ENCODE measurements around the gene ANKRD28. TPM values are rescaled to one million over a fixed set of nuclear protein-coding genes. Genes with fewer than 3 reads are reported as not detected.

The ANKRD28 gene
- total RNA-seq, 2 experiments from 2014 or later, result 52.9 to 59.9 TPM

DNA sequence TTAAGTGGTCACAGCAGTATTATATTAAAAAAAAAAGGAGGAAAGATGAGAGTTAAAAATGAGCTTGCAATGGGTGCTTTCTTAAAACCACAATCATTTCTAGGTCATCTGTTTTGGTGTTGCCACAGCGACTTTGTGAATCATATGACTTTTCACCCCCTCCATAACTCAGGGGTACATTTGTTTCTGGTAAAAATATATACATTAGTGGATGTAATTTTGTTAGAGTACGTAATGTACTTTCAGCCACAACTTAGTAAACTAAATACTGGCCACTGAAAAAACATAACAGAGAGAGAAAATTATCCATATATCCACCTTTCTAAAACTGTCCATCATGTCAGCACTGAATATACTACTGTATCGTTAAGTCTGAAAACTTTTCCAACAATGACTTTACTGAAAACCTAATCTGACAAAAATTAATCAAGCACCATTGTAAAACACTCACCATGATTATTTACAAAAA, 3.4 kb downstream of the ANKRD28 start:
- no peak overlapping the region for H3K27ac ChIP-seq (ENCODE audit: low read depth, low read length, poor library complexity, severe bottlenecking)
- peaks cover 37% of the 10 kb centered on the region for H3K4me1 ChIP-seq (ENCODE audit: insufficient read depth, low read length, poor library complexity, severe bottlenecking)
- intact Hi-C loops (cut with micrococcal nuclease; ENCODE audit: unreplicated experiment), result no loop called here
- ChIA-PET CTCF (ENCODE audit: unreplicated experiment) (no interaction called here), POLR2A (interaction anchor here (1.9 kb wide), 1 partner anchor 14 kb away, joined by 7 read pairs; no protein-coding TSS in a partner anchor)
- peaks cover 44% of the 10 kb centered on the region for H3K36me3 ChIP-seq (ENCODE audit: insufficient read depth, low read length)
- H4K20me1 ChIP-seq (ENCODE audit: insufficient read depth, low read length), result no peaks in the 10 kb centered on the region; the same call in 1 of the 2 replicates
- peaks cover 15% of the 10 kb centered on the region; the same call in 1 of the 2 replicates for H3K9me3 ChIP-seq (ENCODE audit: low read length)
- H2AFZ ChIP-seq (ENCODE audit: low read length), result no peak overlapping the region
- no TSS peak for BruUV-seq (replicated peaks)
- TF ChIP-seq, protein P1, sequence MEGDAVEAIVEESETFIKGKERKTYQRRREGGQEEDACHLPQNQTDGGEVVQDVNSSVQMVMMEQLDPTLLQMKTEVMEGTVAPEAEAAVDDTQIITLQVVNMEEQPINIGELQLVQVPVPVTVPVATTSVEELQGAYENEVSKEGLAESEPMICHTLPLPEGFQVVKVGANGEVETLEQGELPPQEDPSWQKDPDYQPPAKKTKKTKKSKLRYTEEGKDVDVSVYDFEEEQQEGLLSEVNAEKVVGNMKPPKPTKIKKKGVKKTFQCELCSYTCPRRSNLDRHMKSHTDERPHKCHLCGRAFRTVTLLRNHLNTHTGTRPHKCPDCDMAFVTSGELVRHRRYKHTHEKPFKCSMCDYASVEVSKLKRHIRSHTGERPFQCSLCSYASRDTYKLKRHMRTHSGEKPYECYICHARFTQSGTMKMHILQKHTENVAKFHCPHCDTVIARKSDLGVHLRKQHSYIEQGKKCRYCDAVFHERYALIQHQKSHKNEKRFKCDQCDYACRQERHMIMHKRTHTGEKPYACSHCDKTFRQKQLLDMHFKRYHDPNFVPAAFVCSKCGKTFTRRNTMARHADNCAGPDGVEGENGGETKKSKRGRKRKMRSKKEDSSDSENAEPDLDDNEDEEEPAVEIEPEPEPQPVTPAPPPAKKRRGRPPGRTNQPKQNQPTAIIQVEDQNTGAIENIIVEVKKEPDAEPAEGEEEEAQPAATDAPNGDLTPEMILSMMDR (conservative IDR thresholded peaks at IDR 0.05; ENCODE audit: low read length), result no peak
- TF ChIP-seq EZH2phosphoT487 (IDR thresholded peaks at IDR 0.05; ENCODE audit: borderline replicate concordance, low read depth, low read length), result no peak
- peaks cover 48% of the 10 kb centered on the region for H3K79me2 ChIP-seq (ENCODE audit: insufficient read depth, low read depth, low read length)
- no peaks in the 10 kb centered on the region for H3K9me2 ChIP-seq (ENCODE audit: insufficient read depth, low read length)
- H3K4me3 ChIP-seq (ENCODE audit: low read depth, low read length, poor library complexity, severe bottlenecking), result no peak overlapping the region
- no peak for DNase-seq (ENCODE audit: low spot score)
- no peak overlapping the region for H3K4me2 ChIP-seq (ENCODE audit: low read length)

DNA sequence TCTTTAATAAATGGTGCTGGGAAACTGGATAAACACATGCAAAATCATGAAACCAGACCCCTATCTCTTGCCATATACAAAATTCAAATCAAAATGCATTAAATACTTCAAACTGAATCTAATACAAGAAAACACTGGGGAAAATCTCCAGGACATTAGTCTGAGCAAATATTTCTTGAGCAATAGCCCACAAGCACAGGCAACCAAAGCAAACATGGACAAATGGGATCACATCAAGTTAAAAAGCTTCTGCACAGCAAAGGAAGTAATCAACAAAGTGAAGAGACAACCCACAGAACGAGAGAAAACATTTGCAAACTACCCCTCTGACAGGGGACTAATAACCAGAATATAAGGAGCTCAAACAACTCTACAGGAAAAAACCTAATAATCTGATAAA, 6.3 kb downstream of the ANKRD28 start:
- no peak overlapping the region for H2AFZ ChIP-seq (ENCODE audit: low read length)
- H4K20me1 ChIP-seq (ENCODE audit: insufficient read depth, low read length), result no peaks in the 10 kb centered on the region
- H3K4me1 ChIP-seq (ENCODE audit: insufficient read depth, low read length, poor library complexity, severe bottlenecking), result peaks cover 11% of the 10 kb centered on the region
- H3K36me3 ChIP-seq (ENCODE audit: insufficient read depth, low read length), result peaks cover 44% of the 10 kb centered on the region
- no peak overlapping the region for H3K4me2 ChIP-seq (ENCODE audit: low read length)
- ChIA-PET POLR2A (interaction anchor here (0.6 kb wide), 2 partner anchors 366 to 986 kb away, joined by 3 to 4 read pairs; no protein-coding TSS in a partner anchor), CTCF (ENCODE audit: unreplicated experiment) (no interaction called here)
- no peak for DNase-seq (ENCODE audit: low spot score)
- H3K9me2 ChIP-seq (ENCODE audit: insufficient read depth, low read length), result no peaks in the 10 kb centered on the region
- TF ChIP-seq, protein P1 (conservative IDR thresholded peaks at IDR 0.05; ENCODE audit: low read length), result no peak
- TF ChIP-seq EZH2phosphoT487 (IDR thresholded peaks at IDR 0.05; ENCODE audit: borderline replicate concordance, low read depth, low read length), result no peak
- no peak overlapping the region for H3K4me3 ChIP-seq (ENCODE audit: low read depth, low read length, poor library complexity, severe bottlenecking)
- H3K9me3 ChIP-seq (ENCODE audit: low read length), result peaks cover 15% of the 10 kb centered on the region; the same call in 1 of the 2 replicates
- no peak overlapping the region for H3K27ac ChIP-seq (ENCODE audit: low read depth, low read length, poor library complexity, severe bottlenecking)
- peaks cover 23% of the 10 kb centered on the region; the same call in 1 of the 2 replicates for H3K79me2 ChIP-seq (ENCODE audit: insufficient read depth, low read depth, low read length)
- intact Hi-C loops (cut with micrococcal nuclease; ENCODE audit: unreplicated experiment), result no loop called here
- BruUV-seq (replicated peaks), result no TSS peak

DNA sequence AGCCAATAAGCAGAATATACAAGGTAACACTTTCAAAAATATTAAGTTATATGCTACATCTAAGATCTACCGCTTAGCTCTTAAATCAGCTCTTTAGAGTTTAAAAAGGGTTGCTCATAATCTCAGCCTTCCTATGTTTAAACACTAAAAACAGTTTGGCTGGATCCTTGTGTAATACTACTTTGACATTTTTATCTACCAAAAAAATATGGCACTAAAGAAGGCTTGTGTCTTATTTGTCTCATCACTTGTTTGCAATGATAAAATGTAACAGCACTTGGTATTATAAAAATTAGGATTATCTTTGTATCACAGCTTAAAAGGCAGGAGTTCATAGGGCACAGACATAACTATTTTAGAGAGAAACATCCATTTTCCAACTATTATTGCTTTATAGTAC, 9.8 kb downstream of the ANKRD28 start:
- CTCF ChIA-PET (ENCODE audit: unreplicated experiment), result no interaction called here

More for the DNA sequence above, 9.8 kb downstream of the ANKRD28 start:
- DNase-seq (ENCODE audit: low spot score), result no peak
- TF ChIP-seq, protein P1 (conservative IDR thresholded peaks at IDR 0.05; ENCODE audit: low read length), result no peak
- no peak for TF ChIP-seq EZH2phosphoT487 (IDR thresholded peaks at IDR 0.05; ENCODE audit: borderline replicate concordance, low read depth, low read length)
- intact Hi-C loops (cut with micrococcal nuclease; ENCODE audit: unreplicated experiment), result no loop called here
- Histone ChIP-seq H3K79me2 (ENCODE audit: insufficient read depth, low read depth, low read length) (peaks cover 17% of the 10 kb centered on the region; the same call in 1 of the 2 replicates), H3K4me3 (ENCODE audit: low read depth, low read length, poor library complexity, severe bottlenecking) (no peak overlapping the region), H2AFZ (ENCODE audit: low read length) (no peak overlapping the region), H3K4me1 (ENCODE audit: insufficient read depth, low read length, poor library complexity, severe bottlenecking) (no peaks in the 10 kb centered on the region), H3K9me2 (ENCODE audit: insufficient read depth, low read length) (no peaks in the 10 kb centered on the region), H4K20me1 (ENCODE audit: insufficient read depth, low read length) (no peaks in the 10 kb centered on the region), H3K9me3 (ENCODE audit: low read length) (peaks cover 15% of the 10 kb centered on the region; the same call in 1 of the 2 replicates), H3K4me2 (ENCODE audit: low read length) (no peak overlapping the region), H3K27ac (ENCODE audit: low read depth, low read length, poor library complexity, severe bottlenecking) (no peak overlapping the region), H3K36me3 (ENCODE audit: insufficient read depth, low read length) (peaks cover 40% of the 10 kb centered on the region)
- no TSS peak for BruUV-seq (replicated peaks)
- POLR2A ChIA-PET, result interaction anchor here (0.7 kb wide), 1 partner anchor 8 kb away, joined by 3 read pairs; no protein-coding TSS in a partner anchor
